ENCODE data around the gene SIRT5.

The SIRT5 gene

DNA sequence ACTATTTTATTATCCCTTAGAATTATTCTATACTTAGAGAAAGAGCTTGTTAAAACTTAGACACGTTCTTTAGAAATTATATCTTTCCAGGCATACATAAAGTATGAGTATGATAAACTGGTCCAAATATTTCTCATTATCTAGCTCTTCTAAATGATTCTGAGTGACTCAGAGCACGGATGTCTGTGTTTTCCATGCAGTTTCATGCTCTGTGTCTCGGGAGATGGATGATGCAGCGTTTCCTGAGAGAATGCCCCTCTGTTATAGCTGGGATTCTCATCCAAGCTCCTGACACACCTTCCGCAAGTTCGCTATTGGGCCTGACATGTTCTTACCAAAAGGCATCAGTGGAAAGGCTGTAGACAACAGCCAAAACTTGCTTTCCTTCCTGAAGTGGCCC, 19.3 kb downstream of the SIRT5 start:
- TF ChIP-seq, protein P1, sequence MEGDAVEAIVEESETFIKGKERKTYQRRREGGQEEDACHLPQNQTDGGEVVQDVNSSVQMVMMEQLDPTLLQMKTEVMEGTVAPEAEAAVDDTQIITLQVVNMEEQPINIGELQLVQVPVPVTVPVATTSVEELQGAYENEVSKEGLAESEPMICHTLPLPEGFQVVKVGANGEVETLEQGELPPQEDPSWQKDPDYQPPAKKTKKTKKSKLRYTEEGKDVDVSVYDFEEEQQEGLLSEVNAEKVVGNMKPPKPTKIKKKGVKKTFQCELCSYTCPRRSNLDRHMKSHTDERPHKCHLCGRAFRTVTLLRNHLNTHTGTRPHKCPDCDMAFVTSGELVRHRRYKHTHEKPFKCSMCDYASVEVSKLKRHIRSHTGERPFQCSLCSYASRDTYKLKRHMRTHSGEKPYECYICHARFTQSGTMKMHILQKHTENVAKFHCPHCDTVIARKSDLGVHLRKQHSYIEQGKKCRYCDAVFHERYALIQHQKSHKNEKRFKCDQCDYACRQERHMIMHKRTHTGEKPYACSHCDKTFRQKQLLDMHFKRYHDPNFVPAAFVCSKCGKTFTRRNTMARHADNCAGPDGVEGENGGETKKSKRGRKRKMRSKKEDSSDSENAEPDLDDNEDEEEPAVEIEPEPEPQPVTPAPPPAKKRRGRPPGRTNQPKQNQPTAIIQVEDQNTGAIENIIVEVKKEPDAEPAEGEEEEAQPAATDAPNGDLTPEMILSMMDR (IDR thresholded peaks at IDR 0.05; ENCODE audit: extremely low read depth, missing control alignments), result no peak
- DNase-seq (ENCODE audit: low spot score), result no peak

DNA sequence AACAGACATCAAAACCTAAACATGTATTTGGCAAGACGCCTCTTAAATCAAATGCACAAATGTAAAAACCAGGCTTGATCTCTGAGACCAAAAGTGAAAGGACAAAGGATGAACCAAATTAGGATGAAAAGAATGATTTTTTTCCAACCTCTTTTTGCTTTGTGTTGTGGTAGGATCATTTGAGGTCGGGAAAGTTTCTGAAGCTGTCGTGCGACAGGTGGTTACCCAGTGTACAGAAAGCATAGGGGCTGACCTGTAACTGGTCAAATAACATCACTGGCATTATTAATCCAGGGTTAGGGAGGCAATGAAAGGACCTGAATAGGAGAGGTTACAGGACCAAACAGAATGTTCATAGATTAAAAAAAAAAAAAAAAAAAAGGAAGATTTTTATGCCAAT, 22.7 kb downstream of the SIRT5 start:
- TF ChIP-seq, protein P1 (IDR thresholded peaks at IDR 0.05; ENCODE audit: extremely low read depth, missing control alignments), result no peak
- DNase-seq (ENCODE audit: low spot score), result no peak

- DNase-seq (ENCODE audit: low spot score), result no peak
- TF ChIP-seq, protein P1 (IDR thresholded peaks at IDR 0.05; ENCODE audit: extremely low read depth, missing control alignments), result no peak
Observed at GRCh38 chr6:13600036-13600435, 25.6 kb downstream of the SIRT5 start.

DNA sequence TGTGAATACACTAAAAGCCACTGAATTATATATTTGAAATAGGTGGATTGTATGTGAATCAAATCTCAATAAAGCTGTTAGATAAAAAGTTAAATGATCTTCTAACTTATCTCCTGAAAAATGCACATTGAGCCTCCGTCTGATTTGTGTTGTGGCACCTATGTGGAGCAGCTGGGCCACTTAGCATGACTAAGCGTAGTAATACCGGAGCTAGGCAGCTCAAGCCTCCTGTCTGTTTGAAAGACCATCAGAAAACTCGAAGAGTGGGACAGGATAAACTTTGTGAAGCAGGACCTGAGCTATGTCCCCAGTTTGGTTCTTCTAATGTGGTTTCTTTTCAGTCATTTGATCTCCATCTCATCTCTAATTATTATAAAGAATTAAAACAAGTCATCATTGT, 29.7 kb downstream of the SIRT5 start:
- no peak for DNase-seq (ENCODE audit: low spot score)
- TF ChIP-seq, protein P1 (IDR thresholded peaks at IDR 0.05; ENCODE audit: extremely low read depth, missing control alignments), result no peak

GRCh38 chr6:13604546-13605416, 30.4 kb downstream of the SIRT5 start:
- TF ChIP-seq, protein P1 (IDR thresholded peaks at IDR 0.05; ENCODE audit: extremely low read depth, missing control alignments), result no peak
- no peak for DNase-seq (ENCODE audit: low spot score)

GRCh38 chr6:13605634-13606033, 31.2 kb downstream of the SIRT5 start:
- no peak for DNase-seq (ENCODE audit: low spot score)
- TF ChIP-seq, protein P1 (IDR thresholded peaks at IDR 0.05; ENCODE audit: extremely low read depth, missing control alignments), result no peak

- TF ChIP-seq, protein P1 (IDR thresholded peaks at IDR 0.05; ENCODE audit: extremely low read depth, missing control alignments), result no peak
- no peak for DNase-seq (ENCODE audit: low spot score)
Observed at GRCh38 chr6:13611715-13612114, 37.3 kb downstream of the SIRT5 start.

All from GM20000 (cell line).